Esophagus mucosa (tissue), 1 donor: Measurements from ENCODE around the gene JPH3. TPM values are rescaled to one million over a fixed set of nuclear protein-coding genes. Genes with fewer than 3 reads are reported as not detected.
"Not testable (repeated sequence)": the region's sequence is repeated elsewhere in the genome, so short reads cannot be mapped to it uniquely, and the experiment has no call there.

Experiments used
- ATAC-seq: fragments of 200-7000 bp; cut with Tn5 transposase; one replicate; pipeline ENCODE4 v1.9.1; 2020
- total RNA-seq: library from RNA; stranded (reverse); gene quantifications from one replicate; pipeline ENCODE4 v1.2.4, GENCODE V29; 2023
- donor health status: DM: yes; HTN: yes; CAD: no.

The JPH3 gene
- total RNA-seq, 1 donor from 2014 or later, result 0.16 TPM

DNA sequence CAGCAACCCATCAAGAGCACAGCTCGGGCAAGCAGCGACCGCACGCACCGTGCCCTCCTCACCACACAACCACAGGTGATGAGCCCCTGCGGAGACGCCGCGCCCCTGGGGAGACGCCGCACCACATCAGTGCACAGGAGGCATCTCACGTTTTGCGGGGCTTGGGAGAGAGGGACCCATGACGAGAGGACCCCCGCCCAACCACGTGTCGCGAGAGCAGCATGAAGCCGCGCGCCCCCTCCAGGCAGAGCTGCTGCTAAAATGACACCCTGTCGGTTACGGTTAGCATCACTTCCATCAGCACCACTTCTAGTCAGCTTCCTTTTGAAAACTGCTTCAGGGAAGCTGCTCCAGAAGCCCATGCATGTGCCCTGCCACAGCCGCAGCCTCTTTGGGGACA lies 118.1 kb downstream of the JPH3 start:
- ATAC-seq, result no peak

DNA sequence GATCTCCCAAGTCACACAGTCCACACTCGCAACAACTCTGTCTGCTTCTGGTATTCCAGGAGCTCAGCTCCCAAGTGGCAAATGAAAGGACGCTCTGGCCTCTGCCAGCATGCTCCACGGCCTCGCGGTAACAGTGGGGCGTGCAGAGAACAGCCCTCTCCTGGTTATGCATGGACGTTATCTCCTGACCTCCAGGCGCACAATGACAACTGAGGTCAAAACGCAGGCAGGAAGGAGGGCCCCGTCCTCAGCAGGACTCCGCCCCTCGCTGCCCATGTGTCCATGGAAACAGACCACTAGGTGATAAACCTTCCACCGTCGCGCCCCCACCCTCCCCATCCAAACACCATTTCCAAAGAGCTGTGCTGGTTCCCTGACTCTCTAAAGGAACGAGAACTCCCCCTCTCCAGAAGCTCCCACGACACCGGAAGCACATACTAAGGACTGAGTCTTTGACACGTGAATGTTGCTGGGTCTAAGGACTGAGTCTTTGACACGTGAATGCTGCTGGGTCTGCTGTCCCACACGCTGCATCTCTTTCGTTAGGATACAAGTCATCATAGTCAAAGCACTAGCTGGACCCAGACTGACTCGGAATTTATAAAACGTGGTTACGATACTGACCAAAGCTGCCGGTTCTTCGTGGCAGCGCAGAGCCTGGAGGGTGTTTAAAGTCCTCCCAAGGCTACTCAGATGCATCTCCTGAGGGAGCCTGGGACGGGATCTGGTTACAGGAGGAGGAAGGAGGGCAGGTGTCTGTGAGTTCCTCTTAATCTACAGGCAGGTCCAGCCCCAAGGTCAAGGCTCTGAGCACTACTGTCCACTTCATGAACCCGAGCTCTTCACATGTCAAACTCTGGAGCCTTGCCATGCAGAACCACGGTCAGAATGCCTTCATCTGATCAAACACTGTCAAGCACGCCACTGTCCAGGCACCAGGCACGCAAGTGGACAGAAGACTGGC lies 119.6 kb downstream of the JPH3 start:
- ATAC-seq, result no peak

DNA sequence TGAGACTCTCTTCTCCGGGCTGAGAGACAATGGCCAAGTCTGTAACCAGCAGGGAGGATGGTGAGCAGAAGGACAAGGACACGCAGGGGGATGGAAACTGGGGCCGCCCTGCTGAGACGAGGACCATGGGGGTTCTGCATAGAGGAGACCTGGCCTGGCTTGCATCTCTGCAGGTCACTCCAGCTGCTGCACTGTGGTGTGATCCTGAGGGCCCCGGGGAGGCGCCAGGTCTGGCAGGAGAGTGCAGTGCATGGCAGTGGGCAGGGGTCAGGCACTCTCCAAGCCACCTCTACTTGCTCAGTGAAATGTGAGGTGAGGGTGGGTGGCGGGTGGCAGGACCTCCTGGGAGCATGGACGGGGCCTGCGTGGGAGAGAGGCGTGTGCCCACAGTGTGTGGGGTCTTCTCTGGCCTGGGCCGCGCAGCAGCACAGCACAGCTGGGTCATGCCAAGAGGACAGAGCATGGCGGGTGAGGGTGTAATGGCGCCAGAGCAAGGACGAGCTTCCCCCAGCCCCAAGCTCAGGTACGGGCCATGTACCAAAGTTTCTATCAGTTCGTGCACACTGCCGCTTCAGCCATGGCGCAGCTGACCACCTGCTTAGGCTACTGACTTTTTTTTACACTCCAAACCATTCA lies 120.4 kb downstream of the JPH3 start:
- ATAC-seq, result peak; percentile 31

DNA sequence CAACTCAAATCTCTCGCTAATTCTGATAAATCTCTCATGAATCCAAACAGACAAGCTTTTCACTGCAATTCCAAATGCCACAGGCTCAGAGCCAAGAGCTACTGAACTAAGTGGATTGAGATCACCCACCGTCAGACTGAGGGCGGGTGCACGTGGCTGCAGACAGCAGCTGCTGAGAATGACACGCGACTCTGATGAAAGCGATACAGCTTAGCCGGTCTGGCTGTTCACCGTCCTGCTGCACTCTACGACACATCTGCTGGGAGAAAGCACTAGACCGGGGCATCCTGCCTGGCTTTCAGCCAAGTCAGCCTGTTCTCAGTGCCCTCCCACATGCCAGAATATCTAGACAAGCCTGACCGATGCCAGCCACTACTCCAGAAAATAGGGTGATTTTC lies 120.9 kb downstream of the JPH3 start:
- peak; percentile 35 for ATAC-seq

DNA sequence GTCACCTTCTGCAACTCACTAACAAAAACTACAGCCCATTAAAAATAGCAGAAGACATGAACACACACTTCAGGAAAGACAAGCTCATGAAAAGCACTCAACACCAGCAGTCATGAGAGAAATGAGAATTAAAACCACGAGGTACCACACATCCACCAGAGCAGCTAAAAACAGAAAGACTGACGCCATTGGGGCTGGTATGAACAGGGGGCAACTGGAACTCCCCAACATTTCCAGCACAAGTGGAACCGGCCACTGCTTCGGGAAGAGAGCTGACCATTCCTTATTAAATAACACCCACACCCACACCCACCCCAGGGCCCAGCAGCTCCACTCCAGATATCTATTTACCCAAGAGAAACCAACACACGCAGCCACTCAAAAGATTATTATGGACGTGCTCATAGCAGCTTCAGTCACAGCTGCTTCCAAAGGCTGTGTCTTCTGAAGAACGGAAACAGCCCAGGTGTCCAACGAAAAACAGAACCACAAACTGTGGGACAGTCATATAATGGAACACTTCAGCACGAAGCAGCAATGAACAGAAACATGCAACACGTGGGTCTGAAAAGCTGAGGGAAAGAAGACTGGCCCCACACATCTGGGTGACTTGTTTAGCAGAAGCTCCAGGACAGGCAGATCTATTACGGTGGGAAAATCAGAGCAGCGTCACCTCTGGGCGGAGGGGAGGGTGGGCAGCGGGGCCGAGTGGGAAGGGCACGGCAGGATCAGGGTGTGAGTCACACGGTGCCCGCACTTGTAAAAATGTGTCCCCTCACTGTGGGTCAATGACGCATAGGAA lies 122.4 kb downstream of the JPH3 start:
- ATAC-seq, result no peak

DNA sequence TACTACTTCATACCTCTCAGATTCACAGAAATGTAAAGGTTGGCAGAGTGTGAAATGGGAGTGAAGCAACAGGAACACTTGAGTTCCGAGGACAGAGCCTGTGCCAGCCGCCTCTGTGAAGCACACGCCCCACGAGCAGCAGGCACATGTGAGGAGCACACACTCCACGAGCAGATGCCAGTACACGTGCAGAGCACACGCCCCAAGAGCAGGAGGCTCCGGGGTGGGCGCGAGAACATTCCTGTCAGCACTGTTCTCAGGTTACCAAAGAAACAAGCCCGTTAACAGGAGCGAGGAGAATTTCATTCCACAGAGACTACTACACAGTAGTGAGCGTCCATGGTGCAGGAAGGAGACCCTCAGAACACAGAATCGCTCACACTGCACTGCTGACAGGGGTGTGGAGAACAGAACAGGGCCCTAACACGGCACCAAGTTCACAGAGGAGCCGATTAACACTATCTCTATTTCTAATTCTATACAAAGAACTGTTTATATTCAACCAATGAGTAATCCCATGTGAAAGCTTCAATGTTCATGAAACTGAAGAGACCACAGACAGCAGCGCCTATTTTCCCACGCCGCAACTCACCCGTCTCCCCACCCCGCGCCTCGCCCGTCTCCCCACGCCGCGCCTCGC lies 123.4 kb downstream of the JPH3 start:
- no peak for ATAC-seq

DNA sequence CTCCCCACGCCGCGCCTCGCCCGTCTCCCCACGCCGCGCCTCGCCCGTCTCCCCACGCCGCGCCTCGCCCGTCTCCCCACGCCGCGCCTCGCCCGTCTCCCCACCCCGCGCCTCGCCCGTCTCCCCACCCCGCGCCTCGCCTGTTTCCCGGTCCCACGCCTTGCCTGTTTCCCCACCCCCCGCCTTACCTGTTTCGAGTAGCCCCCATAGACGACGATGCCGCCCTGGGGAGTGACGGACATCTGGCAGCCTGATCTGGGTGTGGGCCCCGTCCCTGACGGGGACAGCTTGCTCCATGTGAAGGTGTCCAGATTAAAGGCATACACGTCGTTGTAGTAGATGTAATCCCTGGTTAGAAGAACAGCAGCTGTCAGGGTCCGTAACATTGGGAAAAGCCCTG lies 124.3 kb downstream of the JPH3 start:
- not testable (repeated sequence) for ATAC-seq

DNA sequence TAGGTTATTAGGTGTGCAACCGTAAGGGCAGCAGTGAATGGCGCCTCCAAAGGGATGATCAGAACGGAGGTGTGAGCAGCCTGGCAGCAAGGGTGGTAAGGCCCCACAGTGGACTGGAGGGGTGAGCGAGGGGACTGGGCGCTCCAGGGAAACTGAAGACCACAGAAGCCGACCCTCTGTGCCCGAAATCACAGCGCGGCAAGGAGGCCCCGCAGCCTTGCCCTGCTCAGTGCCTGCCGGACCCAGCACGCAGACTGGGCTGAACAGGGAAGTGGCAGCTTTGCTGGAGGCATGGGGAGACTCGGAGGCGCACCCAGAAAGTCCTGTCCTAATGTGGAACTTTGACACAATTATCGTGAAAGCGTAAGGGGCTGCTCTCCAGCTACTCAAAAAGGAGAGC lies 125.0 kb downstream of the JPH3 start:
- ATAC-seq, result no peak

DNA sequence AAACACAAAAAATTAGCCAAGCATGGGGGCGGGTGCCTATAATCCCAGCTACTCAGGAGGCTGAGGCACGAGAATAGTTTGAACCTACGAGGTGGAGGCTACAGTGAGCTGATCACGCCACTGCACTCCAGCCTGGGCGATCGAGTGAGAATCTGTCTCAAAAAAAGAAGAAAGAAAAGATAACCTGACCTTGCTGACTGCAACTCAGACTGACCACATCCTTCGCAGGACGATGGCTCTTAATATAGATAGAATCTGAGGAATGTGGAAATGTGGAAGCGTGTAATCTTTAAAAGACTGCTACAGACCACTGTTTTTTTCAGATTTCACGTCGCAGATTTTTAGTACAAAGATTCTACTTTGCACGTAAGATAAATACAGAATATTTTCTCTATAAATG lies 125.7 kb downstream of the JPH3 start:
- no peak for ATAC-seq

DNA sequence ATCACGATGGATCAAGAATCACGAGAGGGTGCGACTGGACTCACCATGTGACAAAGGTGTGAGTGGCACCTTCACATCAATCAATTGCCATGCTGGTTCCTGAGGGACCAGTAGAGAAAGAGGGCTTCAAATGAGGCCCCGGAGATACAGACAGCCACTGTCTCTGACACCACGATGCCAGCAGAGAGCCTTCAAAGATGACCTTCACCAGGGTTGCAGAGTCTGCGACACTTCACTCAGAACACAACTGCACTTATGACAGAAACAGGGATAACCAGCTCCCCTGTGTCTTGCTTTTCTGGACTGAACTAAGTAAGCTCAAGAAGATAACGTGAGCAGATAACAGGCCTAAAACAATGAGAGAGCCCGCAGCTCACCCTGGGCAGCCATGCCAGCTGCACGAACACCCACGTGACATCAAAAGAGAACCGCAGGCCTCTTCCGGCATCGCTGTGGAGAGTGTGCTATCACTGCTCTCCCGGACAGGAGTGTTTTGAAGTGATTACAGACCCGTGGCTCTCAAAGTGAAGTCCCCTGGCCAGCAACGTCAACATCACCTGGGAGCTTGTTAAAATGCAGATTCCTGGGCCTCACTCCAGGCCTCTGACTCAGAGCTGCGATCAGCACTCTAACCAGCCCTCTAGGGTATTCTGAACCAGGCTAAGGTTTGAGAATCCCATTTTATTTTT lies 127.1 kb downstream of the JPH3 start:
- ATAC-seq, result peak; percentile 48

DNA sequence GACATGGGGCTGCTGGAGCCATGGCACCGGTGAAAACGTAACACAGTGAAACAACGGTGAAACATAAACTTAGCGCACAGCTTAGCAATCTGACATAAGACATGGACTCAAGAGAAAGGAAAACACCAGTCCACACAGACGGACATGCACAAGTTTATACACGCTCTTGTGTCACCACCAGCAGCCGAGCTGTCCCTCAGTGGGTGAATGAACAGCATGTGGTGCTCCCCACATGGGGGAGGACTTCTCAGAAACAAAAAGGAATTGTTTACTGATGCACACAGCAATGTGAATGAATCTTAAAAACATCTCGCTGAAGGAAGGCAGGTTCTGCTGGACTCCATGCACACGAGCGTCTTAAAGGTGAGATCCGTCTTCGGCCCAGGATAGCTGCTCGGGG lies 129.3 kb downstream of the JPH3 start:
- ATAC-seq, result no peak

DNA sequence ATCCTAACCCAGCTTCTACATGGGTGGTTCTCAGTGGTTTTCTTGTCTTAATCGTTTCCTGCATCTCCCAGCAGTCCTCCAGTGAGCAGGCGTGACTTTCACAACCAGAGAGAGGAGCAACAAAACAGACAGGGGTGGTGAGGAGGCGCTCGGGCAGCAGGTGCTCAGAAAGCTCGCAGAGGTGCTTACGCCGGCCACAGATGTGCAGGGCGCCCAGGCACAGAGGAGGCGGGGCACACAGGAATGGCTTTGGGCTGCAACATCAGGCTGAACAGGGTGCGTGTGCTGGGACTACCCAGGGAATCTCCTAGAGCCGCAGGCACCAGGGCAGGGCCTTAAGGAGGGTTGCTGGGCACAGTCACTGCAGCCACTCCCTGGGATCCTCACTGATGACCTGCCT lies 130.9 kb downstream of the JPH3 start:
- ATAC-seq, result peak; percentile 33

DNA sequence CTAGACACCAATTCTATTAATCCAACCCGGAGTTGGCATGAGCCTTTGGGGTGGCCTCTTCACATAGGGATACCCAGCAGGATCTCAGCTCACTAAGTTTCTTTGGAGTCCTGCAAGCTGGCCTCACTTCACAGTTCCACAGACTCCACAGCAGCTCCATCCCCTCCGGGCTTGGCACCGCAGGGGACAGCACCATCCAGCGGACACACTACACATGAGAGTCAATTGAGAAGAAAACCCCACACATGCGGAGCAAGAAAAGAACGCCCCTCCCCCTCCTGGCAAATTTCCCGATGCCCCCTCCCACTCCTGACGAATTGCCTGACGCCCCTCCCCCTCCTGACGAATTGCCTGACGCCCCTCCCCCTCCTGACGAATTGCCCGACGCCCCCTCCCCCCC lies 132.3 kb downstream of the JPH3 start:
- peak; percentile 26 for ATAC-seq

DNA sequence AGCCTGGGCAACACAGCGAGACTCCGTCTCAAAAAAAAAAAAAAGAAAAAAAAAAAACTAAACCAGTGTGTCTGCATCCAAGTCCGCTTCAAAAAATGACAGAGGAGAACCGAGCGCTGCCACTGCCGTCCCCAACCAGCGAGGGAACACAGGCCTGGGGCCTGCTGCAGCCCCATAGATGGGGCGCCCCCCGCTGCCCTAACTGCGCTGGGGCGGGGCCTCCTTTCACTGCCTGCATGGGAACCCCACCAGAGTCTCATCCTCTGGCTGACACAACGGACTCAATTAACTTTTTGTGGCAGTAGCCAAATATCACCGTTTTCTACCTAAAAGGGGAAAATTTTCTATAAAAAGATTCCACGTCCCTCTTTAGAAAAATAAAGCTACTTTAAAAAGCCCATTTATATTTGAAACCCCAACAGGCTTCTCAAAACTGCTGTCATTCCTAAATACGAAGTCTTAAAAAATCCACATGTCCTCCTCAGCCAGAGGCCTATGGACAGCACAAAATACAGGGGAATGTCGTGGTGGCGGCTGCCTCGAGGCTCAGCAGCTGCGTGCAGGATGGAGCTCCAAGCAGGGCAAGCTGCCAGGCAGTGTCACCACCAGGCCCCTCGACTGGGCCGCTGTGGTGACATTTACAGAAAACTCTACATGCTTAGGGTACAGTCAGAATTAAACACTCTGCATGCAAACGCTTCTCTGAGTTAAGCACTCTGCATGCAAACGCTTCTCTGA lies 133.1 kb downstream of the JPH3 start:
- ATAC-seq, result no peak

DNA sequence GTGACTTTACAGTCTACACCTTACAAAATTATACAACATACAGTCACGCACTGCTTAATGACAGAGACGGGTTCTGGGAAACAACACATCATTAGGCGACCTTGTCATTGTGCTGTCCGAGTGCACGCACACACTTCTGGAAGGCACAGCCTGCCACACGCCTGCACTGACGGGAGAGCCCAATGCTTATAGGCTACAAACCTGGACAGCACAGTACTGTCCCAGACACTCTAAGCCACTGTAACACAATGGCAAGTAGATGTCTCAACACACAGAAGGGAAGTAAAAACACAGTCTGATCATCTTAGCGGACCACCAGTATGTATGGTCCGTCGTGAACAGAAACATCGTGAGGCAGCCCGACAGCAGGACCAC lies 133.7 kb downstream of the JPH3 start:
- ATAC-seq, result no peak

DNA sequence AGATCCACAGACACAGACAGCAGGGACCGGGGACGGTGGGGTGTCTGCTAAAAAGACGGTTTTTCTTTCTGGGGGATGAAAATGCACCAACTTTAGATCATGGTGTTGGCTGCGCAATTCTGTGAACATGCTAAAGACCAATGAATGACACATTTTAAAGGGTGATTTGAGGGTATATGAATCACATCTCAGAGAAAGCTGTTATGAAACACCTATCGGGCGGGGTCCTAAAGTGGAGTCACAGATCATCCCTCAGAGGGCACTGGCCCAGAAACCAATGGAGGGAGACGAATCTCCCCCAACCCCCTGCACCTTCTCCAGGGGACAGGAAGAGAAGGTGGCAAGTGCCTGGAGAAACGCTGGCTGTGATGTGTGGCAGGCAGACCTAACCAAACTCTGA lies 137.5 kb downstream of the JPH3 start:
- ATAC-seq, result peak; percentile 8

DNA sequence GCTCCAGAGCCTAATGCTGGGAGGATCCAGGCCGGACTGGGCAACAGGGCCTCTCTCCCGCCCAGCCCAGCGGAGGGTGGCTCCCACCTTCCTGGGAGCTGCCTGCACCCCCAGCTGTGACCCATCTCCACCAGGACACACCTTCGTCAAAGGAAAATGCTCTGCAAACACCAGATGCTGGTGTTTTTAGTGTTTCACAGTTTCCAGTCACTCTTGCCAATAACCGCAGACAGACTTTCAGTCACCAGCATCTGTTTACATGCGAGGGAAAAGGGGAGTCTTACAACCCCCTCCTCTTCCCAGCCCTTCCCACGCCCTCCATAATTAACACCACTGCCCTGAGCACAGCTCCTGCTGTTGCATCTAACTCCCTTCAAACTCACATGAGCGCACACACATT lies 138.1 kb downstream of the JPH3 start:
- ATAC-seq, result no peak

DNA sequence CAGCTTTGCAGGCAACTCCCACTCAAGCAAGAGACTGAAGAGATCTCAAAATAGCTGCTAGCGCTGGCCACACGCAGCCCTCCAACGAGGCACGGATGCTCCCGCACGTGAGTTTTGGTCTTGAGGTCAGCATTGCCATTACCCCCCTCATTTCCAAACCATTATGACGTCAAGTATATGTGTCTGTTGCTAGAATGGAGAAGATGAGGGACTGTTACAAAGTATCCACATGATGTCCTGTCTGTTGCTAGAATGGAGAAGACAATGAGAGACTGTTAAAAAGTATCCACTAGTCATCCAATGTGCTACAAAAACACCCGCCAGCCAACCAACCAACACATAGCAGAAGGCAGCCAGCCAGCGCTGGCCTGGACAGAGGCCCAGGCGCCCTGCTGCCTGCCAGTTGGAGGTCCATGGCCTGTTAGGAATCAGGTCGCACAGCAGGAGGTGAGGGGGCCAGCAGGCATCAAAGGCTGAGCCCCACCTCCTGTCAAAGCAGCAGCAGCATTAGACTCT lies 138.7 kb downstream of the JPH3 start:
- ATAC-seq, result no peak

DNA sequence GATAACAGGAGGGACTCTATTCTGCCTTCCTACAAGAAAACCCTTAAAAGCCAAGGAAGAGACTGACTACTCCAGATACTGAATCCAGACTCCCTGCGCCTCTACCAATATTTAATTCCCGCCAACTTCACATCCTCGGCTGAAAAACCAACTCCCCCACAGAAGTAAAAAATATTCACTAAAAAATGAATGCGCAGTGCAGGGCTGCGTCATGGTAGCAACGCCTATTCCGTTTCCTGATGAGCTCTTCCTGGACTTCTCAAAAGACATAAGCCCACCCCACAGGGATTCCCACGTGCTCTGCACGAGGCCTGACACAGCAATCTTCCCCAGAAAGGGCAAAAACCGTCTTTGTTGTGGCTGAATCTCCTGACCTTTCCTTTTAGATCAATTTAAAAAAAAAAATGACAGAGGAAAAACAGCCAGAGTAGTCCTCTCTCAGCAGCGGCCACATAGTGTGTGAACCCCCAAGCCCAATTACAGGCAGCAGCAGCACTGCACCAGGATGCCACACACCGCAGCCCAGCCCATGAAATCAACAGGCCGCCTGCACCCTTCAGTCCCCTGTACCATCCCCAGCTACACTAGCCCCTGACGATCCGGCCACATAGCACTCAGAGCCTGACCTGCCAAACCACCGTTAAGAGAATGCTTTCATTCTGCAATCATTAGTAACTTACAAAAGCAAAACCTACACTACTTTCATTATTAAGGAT lies 139.6 kb downstream of the JPH3 start:
- no peak for ATAC-seq

DNA sequence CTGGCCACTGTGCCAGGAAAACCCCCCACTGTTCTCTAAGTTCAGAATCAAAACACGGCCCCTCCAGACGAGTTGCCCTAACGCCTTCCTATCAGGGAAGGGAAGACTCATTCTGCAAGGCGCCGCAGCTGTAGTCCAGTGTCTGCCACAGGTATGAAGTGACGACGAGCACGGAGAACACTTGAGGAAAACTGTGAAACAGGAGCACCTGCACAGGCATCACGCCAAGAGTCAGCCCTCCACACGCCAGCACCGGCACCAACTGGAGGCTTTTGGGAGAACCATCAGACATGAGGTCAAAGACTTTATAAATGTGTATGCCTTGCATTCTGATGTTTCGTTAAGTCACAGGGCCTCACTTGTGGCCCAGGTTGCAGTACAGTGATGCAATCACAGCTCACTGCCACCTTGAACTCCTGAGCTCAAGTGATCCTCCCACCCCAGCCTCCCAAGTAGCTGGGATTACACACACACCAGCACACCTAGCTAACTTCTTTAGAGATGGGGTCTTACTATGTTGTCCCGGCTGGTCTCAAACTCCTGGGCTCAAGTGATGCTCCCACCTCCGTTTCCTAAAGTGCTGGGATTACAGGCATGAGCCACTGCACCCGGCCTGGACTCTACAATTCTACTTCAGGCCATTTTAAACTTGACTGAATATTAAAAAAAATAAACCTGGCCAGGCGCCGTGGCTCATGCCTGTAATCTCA lies 140.6 kb downstream of the JPH3 start:
- ATAC-seq, result no peak
